H9 (cell line): Measurements from ENCODE around the gene ERFL. TPM values are rescaled to one million over a fixed set of nuclear protein-coding genes. Genes with fewer than 3 reads are reported as not detected.
A peak's percentile ranks its signal among the peaks of the same experiment; 100 is the strongest.

Experiments
- DNase-seq: peaks from one replicate; pipeline ENCODE4 v3.0.0-alpha.2; 2017
- H2AFZ ChIP-seq: one replicate; pipeline ENCODE4 v1.6.1; 2013; ENCODE audit warnings: mild to moderate bottlenecking, low read length, control low read depth, moderate library complexity
- H2AK5ac ChIP-seq: 2 replicates; pipeline ENCODE4 v1.6.1; 2013; ENCODE audit warnings: low read length, control low read depth, mixed read lengths; ENCODE audit not compliant: insufficient read length
- H2BK120ac ChIP-seq: one replicate; pipeline ENCODE4 v1.6.1; 2013; ENCODE audit warnings: low read depth, mild to moderate bottlenecking, low read length, control low read depth, inconsistent platforms; ENCODE audit not compliant: poor library complexity, severe bottlenecking
- H2BK12ac ChIP-seq: 2 replicates; pipeline ENCODE4 v1.6.1; 2013; ENCODE audit warnings: low read length, control low read depth, mixed read lengths, low read depth; ENCODE audit not compliant: insufficient read length
- H2BK15ac ChIP-seq: 2 replicates; pipeline ENCODE4 v1.6.1; 2013; ENCODE audit warnings: low read depth, low read length, control low read depth
- H2BK20ac ChIP-seq: one replicate; pipeline ENCODE4 v1.6.1; 2013; ENCODE audit warnings: low read depth, mild to moderate bottlenecking, low read length, control low read depth, inconsistent platforms; ENCODE audit not compliant: poor library complexity, severe bottlenecking
- H2BK5ac ChIP-seq: 2 replicates; pipeline ENCODE4 v1.6.1; 2013; ENCODE audit warnings: low read length, control low read depth, mixed read lengths; ENCODE audit not compliant: insufficient read length
- H3K14ac ChIP-seq: 2 replicates; pipeline ENCODE4 v1.6.1; 2013; ENCODE audit warnings: low read length, control low read depth; ENCODE audit not compliant: insufficient read depth
- H3K18ac ChIP-seq: 2 replicates; pipeline ENCODE4 v1.6.1; 2013; ENCODE audit warnings: low read depth, mild to moderate bottlenecking, mixed read lengths, low read length, control low read depth; ENCODE audit not compliant: insufficient read length
- H3K23ac ChIP-seq: 2 replicates; pipeline ENCODE4 v1.6.1; 2013; ENCODE audit warnings: low read length, control low read depth, mixed read lengths, low read depth; ENCODE audit not compliant: insufficient read length
- H3K23me2 ChIP-seq: 2 replicates; pipeline ENCODE4 v1.6.1; 2013; ENCODE audit warnings: low read depth, mild to moderate bottlenecking, mixed read lengths, low read length, control low read depth; ENCODE audit not compliant: insufficient read length, poor library complexity, severe bottlenecking
- H3K27ac ChIP-seq: 2 replicates; pipeline ENCODE4 v1.5.1; 2013; ENCODE audit warnings: low read length, control low read depth, mixed read lengths, low read depth; ENCODE audit not compliant: insufficient read length
- H3K27me3 ChIP-seq: 2 replicates; pipeline ENCODE4 v1.6.1; 2013; ENCODE audit warnings: low read length, control low read depth, inconsistent platforms; ENCODE audit not compliant: insufficient read depth
- H3K4ac ChIP-seq: 2 replicates; pipeline ENCODE4 v1.6.1; 2013; ENCODE audit warnings: low read depth, mild to moderate bottlenecking, control low read depth, inconsistent platforms, low read length, moderate library complexity
- H3K4me1 ChIP-seq: 2 replicates; pipeline ENCODE4 v1.6.1; 2013; ENCODE audit warnings: low read length, control low read depth, inconsistent platforms; ENCODE audit not compliant: insufficient read depth
- H3K4me2 ChIP-seq: 2 replicates; pipeline ENCODE4 v1.6.1; 2013; ENCODE audit warnings: low read length, control low read depth, mixed read lengths; ENCODE audit not compliant: insufficient read length, insufficient read depth
- H3K56ac ChIP-seq: 2 replicates; pipeline ENCODE4 v1.6.1; 2013; ENCODE audit warnings: low read depth, mild to moderate bottlenecking, mixed read lengths, low read length, control low read depth; ENCODE audit not compliant: insufficient read length
- H3K79me1 ChIP-seq: 2 replicates; pipeline ENCODE4 v1.6.1; 2013; ENCODE audit warnings: low read depth, mild to moderate bottlenecking, moderate library complexity, low read length, control low read depth, inconsistent platforms; ENCODE audit not compliant: insufficient read depth, poor library complexity, severe bottlenecking
- H3K79me2 ChIP-seq: 2 replicates; pipeline ENCODE4 v1.6.1; 2013; ENCODE audit warnings: low read length, control low read depth, inconsistent platforms; ENCODE audit not compliant: insufficient read depth
- H3K9ac ChIP-seq: 2 replicates; pipeline ENCODE4 v1.6.1; 2013; ENCODE audit warnings: low read length, control low read depth, mixed read lengths; ENCODE audit not compliant: insufficient read length; ENCODE audit errors: extremely low read depth
- H3K9me3 ChIP-seq: one replicate; pipeline ENCODE4 v1.6.1; 2013; ENCODE audit warnings: low read depth, low read length, inconsistent platforms; ENCODE audit not compliant: control insufficient read depth
- H3T11ph ChIP-seq: one replicate; pipeline ENCODE4 v1.6.1; 2013; ENCODE audit warnings: mild to moderate bottlenecking, low read length, control low read depth, inconsistent platforms
- H4K20me1 ChIP-seq: one replicate; pipeline ENCODE4 v1.6.1; 2013; ENCODE audit not compliant: control insufficient read depth, insufficient read length, insufficient read depth
- H4K5ac ChIP-seq: 2 replicates; pipeline ENCODE4 v1.6.1; 2013; ENCODE audit warnings: low read depth, mild to moderate bottlenecking, mixed read lengths, low read length, control low read depth; ENCODE audit not compliant: insufficient read length
- H4K8ac ChIP-seq: replicated peaks from 2 replicates; pipeline ENCODE4 v1.6.1; 2013; ENCODE audit warnings: low read length, control low read depth, mixed read lengths, low read depth; ENCODE audit not compliant: insufficient read length
- H4K91ac ChIP-seq: 2 replicates; pipeline ENCODE4 v1.6.1; 2013; ENCODE audit warnings: low read depth, mild to moderate bottlenecking, moderate library complexity, mixed read lengths, low read length, control low read depth; ENCODE audit not compliant: insufficient read length
- H3K27ac Mint-ChIP-seq, 3 experiments: 2 replicates in 2 of 3; 3 replicates in 1 of 3; pipeline ENCODE4 v1.8.0; 2020 to 2021; ENCODE audit warnings: mixed read lengths in 3 of 3, mild to moderate bottlenecking in 1 of 3, moderate library complexity in 1 of 3
- H3K27me3 Mint-ChIP-seq: 2 replicates; pipeline ENCODE4 v1.8.0; 2021; ENCODE audit warnings: low read depth, mild to moderate bottlenecking, moderate library complexity, mixed read lengths
- H3K36me3 Mint-ChIP-seq, 3 experiments: 2 replicates in 2 of 3; 3 replicates in 1 of 3; pipeline ENCODE4 v1.8.0; 2020 to 2021; ENCODE audit warnings: low read depth in 3 of 3, mixed read lengths in 3 of 3; ENCODE audit not compliant: insufficient read depth in 1 of 3
- H3K4me1 Mint-ChIP-seq, 2 experiments: 2 replicates each; pipeline ENCODE4 v1.8.0; 2020; ENCODE audit warnings: mixed read lengths in 2 of 2
- H3K4me3 Mint-ChIP-seq, 2 experiments: 2 replicates in 1 of 2; 3 replicates in 1 of 2; pipeline ENCODE4 v1.8.0; 2020 to 2021; ENCODE audit warnings: mild to moderate bottlenecking in 2 of 2, mixed read lengths in 2 of 2, moderate library complexity in 1 of 2
- H3K9me3 Mint-ChIP-seq, 2 experiments: 2 replicates in 1 of 2; 3 replicates in 1 of 2; pipeline ENCODE4 v1.8.0; 2020; ENCODE audit warnings: mild to moderate bottlenecking in 2 of 2, mixed read lengths in 2 of 2, moderate library complexity in 1 of 2
- WGBS: extraction: QIAGEN DNeasy Blood & Tissue Kit; methylation state at CpG from one replicate; pipeline ENCODE4 v1.1.7; 2013; ENCODE audit warnings: missing lambda C conversion rate, low lambda C conversion rate, mixed read lengths; ENCODE audit not compliant: insufficient read length; ENCODE audit errors: extremely low coverage; 5-methylcytosine and 5-hydroxymethylcytosine counted together
- total RNA-seq: library from RNA; stranded (reverse); gene quantifications from 2 replicates; pipeline ENCODE4 v1.2.1, GENCODE V29; 2021
- TF ChIP-seq, protein P1 (sequence below): fragments of 200-600 bp; sonication (generic); conservative IDR thresholded peaks from 3 replicates; pipeline ENCODE4 v1.8.0; 2021; ENCODE audit warnings: antibody characterized with exemption, mild to moderate bottlenecking

Gene ERFL
- total RNA-seq, 1 experiment from 2014 or later: 0.22 TPM

DNA sequence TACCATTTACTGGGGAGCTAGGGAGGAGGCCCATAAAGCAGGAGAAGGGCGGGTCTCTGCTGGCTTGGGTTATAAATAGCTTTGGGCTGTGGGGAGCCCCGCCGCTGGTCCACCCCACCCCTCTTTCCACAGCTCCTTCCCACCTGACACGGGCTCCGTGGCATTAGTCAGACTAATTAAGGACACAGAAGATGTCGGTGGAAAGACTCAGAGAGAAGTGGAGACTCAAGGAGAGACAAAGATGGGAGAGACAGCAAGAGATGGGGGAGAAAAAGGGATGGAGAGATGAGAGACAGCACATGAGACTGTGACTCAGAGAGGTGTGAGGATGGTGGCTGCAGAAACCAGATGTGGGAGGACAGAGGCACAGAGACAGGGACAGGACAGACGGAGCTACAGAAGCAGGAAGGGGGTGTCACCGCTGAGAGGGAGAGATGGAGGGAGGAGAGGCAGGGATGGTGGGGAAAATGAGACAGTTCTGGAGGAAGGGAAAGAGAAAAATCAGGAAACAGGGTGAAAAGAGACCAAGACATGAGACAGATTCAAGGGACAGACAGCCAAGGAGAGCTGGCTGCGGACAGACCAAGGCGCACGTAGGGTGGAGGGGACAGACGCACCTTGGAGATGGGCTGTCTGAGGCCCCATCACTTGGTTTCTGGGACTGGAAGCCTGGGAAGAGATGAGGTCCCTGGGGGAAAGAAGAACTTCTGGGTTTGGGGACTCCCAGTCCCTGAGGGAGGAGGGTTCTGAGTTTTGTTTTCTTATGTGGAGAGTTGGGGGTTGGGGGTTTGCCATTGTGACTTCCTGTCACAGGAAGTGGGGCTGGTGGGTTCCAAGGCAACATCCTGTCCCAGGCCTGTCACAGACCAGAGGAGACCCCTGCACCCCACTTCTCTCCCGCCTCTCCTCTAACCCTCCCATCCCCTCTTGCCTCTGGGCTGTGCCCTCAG is 41.2 kb downstream of the ERFL start:
- Histone ChIP-seq H2BK120ac (no peak overlapping the region), H4K5ac (no peak overlapping the region), H3K14ac (peak overlapping the region; percentile 0; the same call in 1 of the 2 replicates), H3K9me3 (no peaks in the 10 kb centered on the region), H3K79me1 (no peaks in the 10 kb centered on the region), H2BK20ac (no peak overlapping the region), H3T11ph (no peak overlapping the region), H3K27ac (peak overlapping the region; percentile 37), H4K8ac (no peak overlapping the region), H2BK15ac (no peak overlapping the region), H3K4me2 (peak overlapping the region; percentile 26), H3K56ac (no peak overlapping the region), H3K27me3 (no peaks in the 10 kb centered on the region; the same call in 1 of the 2 replicates), H3K4ac (no peak overlapping the region), H3K9ac (peak overlapping the region; percentile 17), H3K23me2 (peaks cover 20% of the 10 kb centered on the region), H4K91ac (peak overlapping the region; percentile 9), H3K79me2 (0 out of 2 replicates have a peak, but pooled peaks cover 2% of the 10 kb centered on the region), H3K4me1 (peaks cover 8% of the 10 kb centered on the region), H2BK12ac (no peak overlapping the region), H2AK5ac (no peak overlapping the region), H3K18ac (peak overlapping the region; percentile 0), H2BK5ac (no peak overlapping the region), H4K20me1 (no peaks in the 10 kb centered on the region), H2AFZ (no peak overlapping the region), H3K23ac (no peak overlapping the region)
- peak overlapping the region; percentile 18 to 34; a peak in 2 of 5 replicates for H3K4me3 Mint-ChIP-seq
- H3K4me1 Mint-ChIP-seq: peaks cover 27 to 44% of the 10 kb centered on the region in 2 experiments
- H3K36me3 Mint-ChIP-seq: peaks cover 0 to 17% (median 4%) of the 10 kb centered on the region in 3 experiments; a peak in 4 of 7 replicates
- TF ChIP-seq, protein P1, sequence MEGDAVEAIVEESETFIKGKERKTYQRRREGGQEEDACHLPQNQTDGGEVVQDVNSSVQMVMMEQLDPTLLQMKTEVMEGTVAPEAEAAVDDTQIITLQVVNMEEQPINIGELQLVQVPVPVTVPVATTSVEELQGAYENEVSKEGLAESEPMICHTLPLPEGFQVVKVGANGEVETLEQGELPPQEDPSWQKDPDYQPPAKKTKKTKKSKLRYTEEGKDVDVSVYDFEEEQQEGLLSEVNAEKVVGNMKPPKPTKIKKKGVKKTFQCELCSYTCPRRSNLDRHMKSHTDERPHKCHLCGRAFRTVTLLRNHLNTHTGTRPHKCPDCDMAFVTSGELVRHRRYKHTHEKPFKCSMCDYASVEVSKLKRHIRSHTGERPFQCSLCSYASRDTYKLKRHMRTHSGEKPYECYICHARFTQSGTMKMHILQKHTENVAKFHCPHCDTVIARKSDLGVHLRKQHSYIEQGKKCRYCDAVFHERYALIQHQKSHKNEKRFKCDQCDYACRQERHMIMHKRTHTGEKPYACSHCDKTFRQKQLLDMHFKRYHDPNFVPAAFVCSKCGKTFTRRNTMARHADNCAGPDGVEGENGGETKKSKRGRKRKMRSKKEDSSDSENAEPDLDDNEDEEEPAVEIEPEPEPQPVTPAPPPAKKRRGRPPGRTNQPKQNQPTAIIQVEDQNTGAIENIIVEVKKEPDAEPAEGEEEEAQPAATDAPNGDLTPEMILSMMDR: no peak
- no peak for DNase-seq
- peaks cover 14% of the 10 kb centered on the region for H3K27me3 Mint-ChIP-seq
- H3K9me3 Mint-ChIP-seq: no peaks in the 10 kb centered on the region; a peak in 1 of 5 replicates
- WGBS: no CpG with 5 or more reads among the region's 13 CpGs
- H3K27ac Mint-ChIP-seq: peak overlapping the region; percentile 6 to 74 (median 12); a peak in 6 of 7 replicates
